ENCODE data around the gene NFE2.
A peak's percentile ranks its signal among the peaks of the same experiment; 100 is the strongest.

GRCh38 chr12:54280468-54281260 lies 20.2 kb downstream of the NFE2 start, which contains the start of gene HNRNPA1:
- TF ChIP-seq POLR2A (IDR thresholded peaks at IDR 0.05) (peak; percentile 99), CTCF (IDR thresholded peaks at IDR 0.05 in 4 of 5, conservative IDR thresholded peaks at IDR 0.05 in 1 of 5) (no peak)
